GM19324 (cell line): ENCODE results near the gene RIPK3.
A peak's percentile ranks its signal among the peaks of the same experiment; 100 is the strongest.

ENCODE experiments used
- ATAC-seq: cut with Tn5 transposase; IDR thresholded peaks from one replicate; pipeline ENCODE4 v1.9.1; 2021; ENCODE audit warnings: mild to moderate bottlenecking, moderate library complexity; ENCODE audit not compliant: unreplicated experiment, low FRiP score

The RIPK3 gene

GRCh38 chr14:24325041-24325530 lies 14.7 kb downstream of the RIPK3 start:
- ATAC-seq, result no peak

- no peak for ATAC-seq
Measured at GRCh38 chr14:24324024-24324423, 15.8 kb downstream of the RIPK3 start.

- no peak for ATAC-seq
Measured at GRCh38 chr14:24323341-24323740, 16.4 kb downstream of the RIPK3 start.

- ATAC-seq, result no peak
Measured at GRCh38 chr14:24322672-24323071, 17.1 kb downstream of the RIPK3 start.

- ATAC-seq, result no peak
Measured at GRCh38 chr14:24321212-24321975, 18.4 kb downstream of the RIPK3 start.

- no peak for ATAC-seq
Measured at GRCh38 chr14:24317141-24317928, 22.5 kb downstream of the RIPK3 start.

- ATAC-seq, result no peak
Measured at GRCh38 chr14:24316597-24316950, 23.2 kb downstream of the RIPK3 start.

- ATAC-seq, result no peak
Measured at GRCh38 chr14:24315807-24316596, 23.8 kb downstream of the RIPK3 start.

GRCh38 chr14:24315243-24315806 lies 24.5 kb downstream of the RIPK3 start:
- no peak for ATAC-seq

GRCh38 chr14:24314377-24315193 lies 25.2 kb downstream of the RIPK3 start:
- no peak for ATAC-seq

GRCh38 chr14:24313913-24314312 lies 25.9 kb downstream of the RIPK3 start:
- no peak for ATAC-seq

GRCh38 chr14:24312736-24313507 lies 26.9 kb downstream of the RIPK3 start:
- ATAC-seq, result no peak

- ATAC-seq, result no peak
Measured at GRCh38 chr14:24311837-24312615, 27.8 kb downstream of the RIPK3 start.

GRCh38 chr14:24310646-24311604 lies 28.9 kb downstream of the RIPK3 start, which contains the start of gene LTB4R:
LTB4R (plus strand) TSS chr14:24311502; CDS start chr14:24315652, 4,150 bp downstream.
- peak; percentile 77 for ATAC-seq

GRCh38 chr14:24310265-24310645 lies 29.5 kb downstream of the RIPK3 start:
- no peak for ATAC-seq

GRCh38 chr14:24309538-24310264 lies 30.1 kb downstream of the RIPK3 start, which contains the start of gene LTB4R2:
LTB4R2 (plus strand) TSS chr14:24310140; CDS start chr14:24310665, 525 bp downstream.
- no peak for ATAC-seq
